Head of caudate nucleus (tissue), 42 donors: ENCODE measurements around the gene ANGEL2.
"Not testable (repeated sequence)": the region's sequence is repeated elsewhere in the genome, so short reads cannot be mapped to it uniquely, and the experiment has no call there.

Experiments
- DNase-seq, 42 donors: peaks; one replicate each; pipeline versions ENCODE4 v3.0.0 to v3.0.0-alpha.2; 2020 to 2021; ENCODE audit warnings: mixed read lengths in 7 of 42
- intact Hi-C: fragments of 100-400 bp; cut with DNase I; formaldehyde crosslinking; loops from one replicate; pipeline ENCODE4 v1.15.0; 2022

ANGEL2 gene

DNA sequence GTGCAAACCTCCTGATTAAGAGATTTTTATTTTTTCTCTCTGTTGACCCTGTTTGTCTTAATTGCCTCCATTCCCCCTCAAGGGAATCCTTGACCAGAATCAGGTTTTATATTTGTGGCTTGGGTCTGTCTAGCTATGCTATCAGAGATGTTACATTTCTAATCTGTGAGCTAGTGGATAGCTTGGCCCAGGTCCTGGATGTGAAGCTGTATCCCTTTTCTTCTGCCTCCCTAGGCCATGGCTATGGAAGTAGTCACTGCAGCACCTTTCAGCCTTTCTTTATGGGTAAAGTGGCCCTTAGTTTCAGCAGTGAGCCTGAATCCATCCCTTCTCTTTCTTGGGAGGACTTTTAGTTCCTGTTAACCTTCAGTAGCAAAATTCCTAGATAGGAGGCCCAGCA, 17.0 kb upstream of the ANGEL2 start:
- no peak for DNase-seq

GRCh38 chr1:213027024-213027423, 11.4 kb upstream of the ANGEL2 start:
- DNase-seq, intact Hi-C loops: not testable (repeated sequence)

More for the DNA sequence above, 17.0 kb upstream of the ANGEL2 start:
- intact Hi-C loops, result no loop called here

- no peak for DNase-seq
- intact Hi-C loops, result no loop called here
Observed at GRCh38 chr1:213020016-213020415, 4.3 kb upstream of the ANGEL2 start.

GRCh38 chr1:213019450-213019849, 3.8 kb upstream of the ANGEL2 start:
- DNase-seq, result no peak
- intact Hi-C loops, result no loop called here

DNA sequence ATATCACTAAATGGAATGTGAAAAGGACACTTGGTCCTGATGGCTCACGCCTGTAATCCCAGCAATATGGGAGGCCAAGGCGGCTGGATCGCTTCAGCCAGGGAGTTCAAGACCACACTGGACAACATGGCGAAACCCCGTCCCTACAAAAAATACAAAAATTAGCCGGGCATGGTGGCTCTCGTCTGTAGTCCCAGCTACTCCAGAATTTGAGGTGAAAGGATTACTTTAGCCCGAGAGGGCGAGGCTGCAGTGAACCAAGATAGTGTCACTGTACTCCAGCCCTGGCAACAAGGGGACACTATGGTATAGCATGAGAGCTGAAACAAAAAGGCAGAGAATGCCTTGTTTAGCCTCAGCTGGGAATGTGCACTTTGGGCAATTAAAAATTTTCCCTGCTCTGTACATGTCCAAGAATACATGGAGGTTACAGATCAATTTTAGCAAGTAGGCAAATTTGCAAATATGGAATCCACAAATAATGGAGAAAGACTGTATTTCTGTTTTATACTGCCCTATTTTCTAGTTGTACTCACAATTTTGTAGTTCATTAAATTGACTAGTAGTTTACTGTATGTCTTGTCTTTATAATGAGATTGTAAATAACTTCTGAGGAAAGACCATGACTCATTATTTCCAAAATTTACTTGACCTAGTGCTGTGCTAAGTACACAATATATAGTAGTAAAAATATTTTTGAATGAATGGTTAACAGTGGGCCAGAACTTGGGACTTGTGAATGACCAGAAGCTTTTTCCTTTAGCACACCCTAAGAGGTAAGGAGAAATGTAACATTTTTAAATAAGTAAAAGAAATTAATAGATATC, 2.0 kb upstream of the ANGEL2 start:
- intact Hi-C loops, result no loop called here

GRCh38 chr1:213014642-213015041, 1.0 kb downstream of the ANGEL2 start:
- intact Hi-C loops, result loop anchor here (2.0 kb wide), 1 partner anchor 36 kb away; the partner anchor contains the start of gene RPS6KC1
- DNase-seq, result peak in 6 of 42 donors; percentile 7 to 47 (median 27)

More for the DNA sequence above, 2.0 kb upstream of the ANGEL2 start:
- no peak for DNase-seq

DNA sequence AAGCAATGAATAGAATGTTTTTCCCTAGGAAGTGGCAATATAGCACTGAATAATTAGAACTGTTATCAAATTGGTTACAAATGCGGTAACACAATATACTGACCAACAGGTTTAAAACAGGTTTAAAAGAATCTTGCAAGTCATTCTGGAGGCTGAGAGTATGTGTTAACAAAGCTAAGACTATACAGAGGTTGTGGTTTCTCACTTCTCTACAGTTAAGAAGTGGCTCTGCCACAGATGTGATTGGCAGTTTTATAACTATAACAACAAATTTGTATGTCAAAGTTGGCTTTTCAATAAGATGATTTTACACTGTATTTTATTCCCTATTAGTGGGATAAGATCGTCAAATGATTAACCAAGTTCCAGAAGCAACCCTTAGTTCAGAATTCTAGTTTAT, 7.1 kb downstream of the ANGEL2 start:
- DNase-seq, result no peak
- intact Hi-C loops, result no loop called here

GRCh38 chr1:213003256-213003655, 12.4 kb downstream of the ANGEL2 start:
- intact Hi-C loops, result no loop called here
- no peak for DNase-seq

GRCh38 chr1:212994926-212995325, 20.7 kb downstream of the ANGEL2 start:
- DNase-seq, result no peak
- intact Hi-C loops, result loop anchor here (10.0 kb wide), 1 partner anchor 180 kb away; no protein-coding TSS in a partner anchor

DNA sequence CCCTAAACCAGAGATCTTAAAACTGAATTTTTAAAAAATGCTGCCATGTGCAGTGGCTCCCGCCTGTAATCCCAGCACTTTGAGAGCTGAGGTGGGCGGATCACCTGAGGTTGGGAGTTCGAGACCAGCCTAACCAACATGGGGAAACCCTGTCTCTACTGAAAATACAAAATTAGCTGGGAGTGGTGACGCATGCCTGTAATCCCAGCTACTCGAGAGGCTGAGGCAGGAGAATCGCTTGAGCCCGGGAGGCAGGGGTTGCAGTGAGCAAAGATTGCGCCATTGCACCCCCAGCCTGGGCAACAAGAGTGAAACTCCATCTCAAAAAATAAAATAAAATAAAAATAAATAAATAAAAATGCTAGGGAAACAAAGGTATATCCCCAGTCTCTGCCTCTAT, 21.7 kb downstream of the ANGEL2 start:
- intact Hi-C loops, result loop anchor here (10.0 kb wide), 1 partner anchor 179 kb away; no protein-coding TSS in a partner anchor
- not testable (repeated sequence) for DNase-seq

GRCh38 chr1:212990276-212990675, 25.4 kb downstream of the ANGEL2 start:
- no peak for DNase-seq
- intact Hi-C loops, result loop anchor here (10.0 kb wide), 1 partner anchor 175 kb away; no protein-coding TSS in a partner anchor

GRCh38 chr1:212987702-212988322, 27.9 kb downstream of the ANGEL2 start:
- intact Hi-C loops, result no loop called here
- no peak for DNase-seq

GRCh38 chr1:212986551-212986950, 29.1 kb downstream of the ANGEL2 start:
- intact Hi-C loops, result no loop called here
- DNase-seq, result no peak

GRCh38 chr1:212984522-212985291, 31.0 kb downstream of the ANGEL2 start:
- intact Hi-C loops, result no loop called here
- DNase-seq, result no peak

GRCh38 chr1:212983482-212983881, 32.2 kb downstream of the ANGEL2 start:
- peak in 1 of 42 donors; percentile 26 for DNase-seq
- intact Hi-C loops, result no loop called here

- DNase-seq, result peak in 4 of 42 donors; percentile 10 to 59 (median 41)
Observed at GRCh38 chr1:212982430-212983152, 33.1 kb downstream of the ANGEL2 start.

DNA sequence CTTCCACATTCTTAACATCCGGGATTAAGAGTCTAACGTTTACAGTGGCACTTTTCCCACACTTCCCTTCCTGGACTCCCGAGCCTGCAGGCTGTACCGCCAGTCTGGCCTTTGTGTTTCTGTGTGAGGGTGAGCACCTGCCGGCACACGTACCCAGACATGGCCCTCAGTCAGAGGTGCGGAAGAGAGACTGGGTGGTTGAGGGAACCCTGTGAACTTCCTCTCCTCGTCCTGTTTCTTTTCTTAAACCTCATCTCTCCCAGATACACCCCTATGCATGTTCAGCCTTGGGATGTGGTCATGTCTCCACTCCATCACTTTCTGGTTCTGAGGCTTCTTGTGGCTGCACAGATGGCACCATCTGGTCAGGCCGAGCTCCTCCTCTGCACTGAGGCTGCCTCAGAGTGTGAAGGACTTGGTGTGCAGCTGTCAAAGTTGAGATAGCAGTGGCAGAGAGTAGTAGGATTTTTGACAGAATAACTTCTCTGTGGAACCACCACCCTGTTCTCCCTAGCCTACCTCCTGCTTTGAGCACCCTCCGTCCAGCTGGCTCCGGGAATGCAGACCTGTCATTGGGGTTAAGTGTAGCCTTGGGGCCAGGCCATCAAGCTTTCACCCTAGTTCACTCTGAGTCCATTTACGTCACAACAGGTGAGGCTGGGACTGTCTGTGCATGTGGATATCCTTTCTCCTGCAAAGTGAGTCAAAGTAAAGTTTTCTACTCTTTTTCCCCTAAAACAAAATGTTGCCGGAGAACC, 33.9 kb downstream of the ANGEL2 start:
- intact Hi-C loops, result no loop called here
- DNase-seq, result no peak

More at GRCh38 chr1:212982430-212983152, 33.1 kb downstream of the ANGEL2 start:
- intact Hi-C loops, result no loop called here

DNA sequence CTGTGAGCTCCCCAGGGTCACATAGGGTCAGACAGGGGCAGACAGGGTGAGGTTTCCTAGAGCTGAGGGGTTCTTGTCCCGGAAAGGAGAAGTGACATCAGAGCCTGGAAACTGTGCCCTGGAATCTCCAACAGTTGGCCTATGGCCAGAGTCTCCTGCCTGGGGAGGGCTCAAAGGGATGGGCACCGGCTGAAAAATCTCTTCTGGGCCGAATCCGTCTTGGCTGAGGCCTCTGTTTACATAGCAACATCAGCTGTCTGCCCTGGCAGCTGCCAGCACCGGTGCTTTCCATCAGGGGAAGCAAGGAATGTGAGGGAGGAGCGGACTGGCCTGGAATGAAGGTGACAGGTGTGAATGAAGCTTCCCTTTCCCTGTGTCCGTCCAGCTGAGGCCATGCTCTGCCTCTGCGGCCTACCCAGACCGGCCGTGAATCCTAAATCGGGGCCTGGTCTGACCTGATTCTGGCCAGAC, 34.6 kb downstream of the ANGEL2 start:
- DNase-seq, result peak in 1 of 42 donors; percentile 30
- intact Hi-C loops, result no loop called here
